ENCODE data around the gene IST1. TPM values are rescaled to one million over a fixed set of nuclear protein-coding genes. Genes with fewer than 3 reads are reported as not detected.

IST1 gene
- total RNA-seq, 4 donors from 2014 or later: 215 to 253 (median 223) TPM

Other genes starting within 250 kb of the IST1 start
- 10 to 100 TPM; 17.7 to 36.9 (median 21.8) TPM for gene PHLPP2, start 170.8 kb upstream of the IST1 start, total RNA-seq
- gene AP1G1, start 86.7 kb upstream of the IST1 start, total RNA-seq: 100 to 1,000 TPM in 1 of 4 donors, 10 to 100 TPM in 3; 74.0 to 114 (median 96.9) TPM
- 10 to 100 TPM; 23.2 to 39.4 (median 27.1) TPM for gene ATXN1L, start 49.6 kb upstream of the IST1 start, total RNA-seq
- gene ZNF821, start 11.3 kb upstream of the IST1 start, total RNA-seq: 10 to 100 TPM in 3 of 4 donors, 1 to 10 TPM in 1; 7.9 to 17.8 (median 11.6) TPM
- under 1 TPM; 0.17 to 0.59 (median 0.55) TPM for gene PKD1L3, start 104.9 kb downstream of the IST1 start, total RNA-seq
- gene DHODH, start 113.2 kb downstream of the IST1 start, total RNA-seq: 10 to 100 TPM in 1 of 4 donors, 1 to 10 TPM in 3; 5.5 to 13.4 (median 7.4) TPM
- gene HP, start 159.0 kb downstream of the IST1 start, total RNA-seq: 10 to 100 TPM in 1 of 4 donors, 1 to 10 TPM in 1, under 1 TPM in 1, not detected in 1; 0.93 to 19.9 (median 1.3) TPM
- gene HPR, start 167.7 kb downstream of the IST1 start, total RNA-seq: not detected
- 10 to 100 TPM; 10.7 to 15.0 (median 13.1) TPM for gene TXNL4B, start 198.1 kb downstream of the IST1 start, total RNA-seq
- 10 to 100 TPM; 31.7 to 52.7 (median 47.7) TPM for gene DHX38, start 198.3 kb downstream of the IST1 start, total RNA-seq

Measured in thyroid gland (tissue), 4 donors.